HL-60 (cell line): ENCODE results near the gene TMEM108.

ENCODE experiments used
- CTCF ChIP-seq: IDR thresholded peaks from one replicate; pipeline ENCODE4 v1.5.1; 2011; ENCODE audit warnings: low read length, control low read depth, inconsistent platforms; ENCODE audit not compliant: insufficient read depth
- GABPA ChIP-seq: IDR thresholded peaks from 2 replicates; pipeline ENCODE4 v1.6.1; 2012; ENCODE audit warnings: low read depth
- POLR2AphosphoS5 ChIP-seq: IDR thresholded peaks from 2 replicates; pipeline ENCODE4 v1.6.1; 2012; ENCODE audit warnings: low read depth
- REST ChIP-seq: IDR thresholded peaks from 2 replicates; pipeline ENCODE4 v1.6.1; 2012; ENCODE audit warnings: low read depth; ENCODE audit not compliant: insufficient replicate concordance
- SPI1 ChIP-seq: IDR thresholded peaks from 2 replicates; pipeline ENCODE4 v1.6.1; 2012; ENCODE audit warnings: low read depth, mild to moderate bottlenecking, borderline replicate concordance

DNA sequence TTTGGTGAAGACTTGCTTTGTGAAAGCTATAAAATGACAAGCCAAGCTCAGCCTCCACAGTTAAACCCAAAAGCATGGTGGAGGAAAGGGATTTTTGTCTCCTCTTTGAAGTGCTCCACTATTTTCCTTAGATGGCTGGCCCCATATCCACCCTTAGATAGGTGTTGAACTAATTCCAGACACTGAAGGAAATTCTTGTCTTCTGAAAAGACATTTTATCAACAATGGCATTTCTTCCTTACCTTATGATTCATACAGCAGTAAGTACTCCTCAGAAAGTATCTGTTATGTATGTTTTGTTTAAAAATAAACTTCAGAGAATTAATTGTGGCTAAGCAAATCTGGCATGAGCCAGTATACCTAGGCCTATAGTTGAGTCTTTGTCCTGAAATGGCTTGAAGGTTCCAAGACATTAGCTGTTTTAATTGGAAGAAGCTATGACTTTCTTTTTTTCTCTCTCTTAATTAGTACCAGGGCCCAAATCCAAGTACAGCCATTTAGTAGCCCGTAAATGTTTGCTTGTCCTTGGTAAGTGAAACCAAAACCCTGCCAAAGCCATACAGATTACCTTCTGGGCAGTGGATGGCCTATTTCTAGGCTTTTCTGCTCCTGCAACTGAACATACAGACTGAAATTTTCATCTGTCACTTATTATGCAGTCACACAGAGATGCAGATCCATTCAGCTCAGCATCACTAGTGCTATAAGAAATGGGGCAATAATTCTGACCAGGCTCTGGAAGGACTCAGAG lies 356.5 kb downstream of the TMEM108 start:
- TF ChIP-seq CTCF (no peak), POLR2AphosphoS5 (no peak), REST (no peak), GABPA (no peak), SPI1 (no peak)
